CD14-positive monocyte (primary cell): ENCODE results near the gene SLC6A1. TPM values are rescaled to one million over a fixed set of nuclear protein-coding genes. Genes with fewer than 3 reads are reported as not detected.

ENCODE experiments used
- DNase-seq, 3 donors: peaks; one replicate each; pipeline ENCODE4 v3.0.0-alpha.2; 2011 to 2022
- H2AFZ ChIP-seq: 2 replicates; pipeline ENCODE4 v1.6.0; 2012; ENCODE audit warnings: mild to moderate bottlenecking, low read depth, low read length, inconsistent platforms; ENCODE audit not compliant: insufficient read depth, poor library complexity, severe bottlenecking
- H3K27ac ChIP-seq, 2 donors: 1 replicate in 1 of 2; 2 replicates in 1 of 2; pipeline ENCODE4 v1.5.1; 2012 to 2013; ENCODE audit warnings: low read length in 2 of 2, control low read depth in 1 of 2, inconsistent platforms in 1 of 2, low read depth in 1 of 2, mild to moderate bottlenecking in 1 of 2
- H3K27me3 ChIP-seq, 2 donors: one replicate each; pipeline versions ENCODE4 v1.6.0 to v1.6.1; 2011 to 2013; ENCODE audit warnings: low read length in 2 of 2; ENCODE audit not compliant: control insufficient read depth in 2 of 2, insufficient read depth in 2 of 2
- H3K36me3 ChIP-seq, 2 donors: replicated peaks in 1 of 2; 1 replicate in 1 of 2; 2 replicates in 1 of 2; pipeline versions ENCODE4 v1.5.1 to v1.6.1; 2012 to 2013; ENCODE audit warnings: low read length in 2 of 2, control low read depth in 1 of 2, inconsistent platforms in 1 of 2, mild to moderate bottlenecking in 1 of 2; ENCODE audit not compliant: insufficient read depth in 2 of 2, control insufficient read depth in 1 of 2
- H3K4me1 ChIP-seq, 2 donors: 1 replicate in 1 of 2; 2 replicates in 1 of 2; pipeline versions ENCODE4 v1.5.1 to v1.6.1; 2012 to 2013; ENCODE audit warnings: low read length in 2 of 2, control low read depth in 1 of 2, inconsistent platforms in 1 of 2, mild to moderate bottlenecking in 1 of 2, moderate library complexity in 1 of 2; ENCODE audit not compliant: insufficient read depth in 2 of 2, control insufficient read depth in 1 of 2
- H3K4me2 ChIP-seq: replicated peaks from 2 replicates; pipeline ENCODE3; 2012; ENCODE audit warnings: low read length, moderate library complexity, mild to moderate bottlenecking; ENCODE audit not compliant: poor library complexity, severe bottlenecking; ENCODE audit errors: extremely low read depth
- H3K4me3 ChIP-seq, 3 experiments: fragments of 200-600 bp in 1 of 3; sonication (generic) in 1 of 3; replicated peaks in 1 of 3; 1 replicate in 2 of 3; 2 replicates in 1 of 3; pipeline ENCODE4 v1.5.1; 2011 to 2013; ENCODE audit warnings: low read length in 3 of 3, mild to moderate bottlenecking in 3 of 3, control low read depth in 2 of 3, low read depth in 2 of 3, inconsistent platforms in 1 of 3, moderate library complexity in 1 of 3
- H3K79me2 ChIP-seq: 2 replicates; pipeline ENCODE4 v1.6.0; 2012; ENCODE audit warnings: mild to moderate bottlenecking, control low read depth, inconsistent platforms, low read length, moderate library complexity; ENCODE audit not compliant: insufficient read depth
- H3K9ac ChIP-seq: 2 replicates; pipeline ENCODE4 v1.6.0; 2017; ENCODE audit warnings: low read length, mild to moderate bottlenecking; ENCODE audit not compliant: insufficient read depth, poor library complexity, severe bottlenecking
- H3K9me3 ChIP-seq, 2 donors: replicated peaks in 1 of 2; 1 replicate in 1 of 2; 2 replicates in 1 of 2; pipeline versions ENCODE4 v1.5.1 to v1.6.1; 2012 to 2013; ENCODE audit warnings: low read length in 2 of 2, control low read depth in 1 of 2; ENCODE audit not compliant: control insufficient read depth in 1 of 2, insufficient read depth in 1 of 2
- H4K20me1 ChIP-seq: 2 replicates; pipeline ENCODE4 v1.6.0; 2012; ENCODE audit warnings: mild to moderate bottlenecking, low read length, control low read depth, moderate library complexity; ENCODE audit not compliant: insufficient read depth
- H3K27ac Mint-ChIP-seq, 7 donors: one replicate each; pipeline ENCODE4 v1.8.0; 2020; ENCODE audit warnings: mild to moderate bottlenecking in 7 of 7, mixed read lengths in 7 of 7, moderate library complexity in 6 of 7, inconsistent platforms in 2 of 7
- H3K27me3 Mint-ChIP-seq, 3 donors: one replicate each; pipeline ENCODE4 v1.8.0; 2021 to 2022; ENCODE audit warnings: low read depth in 3 of 3, mild to moderate bottlenecking in 3 of 3, mixed read lengths in 3 of 3, moderate library complexity in 3 of 3, inconsistent platforms in 1 of 3
- H3K36me3 Mint-ChIP-seq, 2 donors: one replicate each; pipeline ENCODE4 v1.8.0; 2020; ENCODE audit warnings: mixed read lengths in 2 of 2, inconsistent platforms in 1 of 2, mild to moderate bottlenecking in 1 of 2
- H3K4me1 Mint-ChIP-seq: one replicate; pipeline ENCODE4 v1.8.0; 2020; ENCODE audit warnings: mild to moderate bottlenecking, mixed read lengths
- H3K4me3 Mint-ChIP-seq, 2 donors: one replicate each; pipeline ENCODE4 v1.8.0; 2020; ENCODE audit warnings: mild to moderate bottlenecking in 2 of 2, mixed read lengths in 2 of 2, moderate library complexity in 1 of 2
- H3K9me3 Mint-ChIP-seq, 7 donors: one replicate each; pipeline ENCODE4 v1.8.0; 2020 to 2022; ENCODE audit warnings: mixed read lengths in 7 of 7, mild to moderate bottlenecking in 6 of 7, moderate library complexity in 6 of 7, inconsistent platforms in 2 of 7
- WGBS: methylation state at CpG from one replicate; pipeline ENCODE4 v1.1.5; 2013; ENCODE audit warnings: missing lambda C conversion rate; ENCODE audit not compliant: insufficient coverage; 5-methylcytosine and 5-hydroxymethylcytosine counted together
- intact Hi-C, 2 donors: fragments of 100-400 bp; cut with micrococcal nuclease; formaldehyde crosslinking; loops; one replicate each; pipeline versions ENCODE4 v1.15.0 to v1.15.1; 2023
- polyA plus RNA-seq, 3 donors: library from polyadenylated mRNA; depleted of rRNA in 1 of 3; unstranded in 2 of 3; stranded (reverse) in 1 of 3; fragments of 300-500 nt in 2 of 3; fragments of >200 nt in 1 of 3; fragmentation: Illumina TruSeq in 2 of 3; gene quantifications; 1 replicate in 2 of 3; 2 replicates in 1 of 3; pipeline ENCODE4 v1.2.3, GENCODE V29; 2012 to 2021
- TF ChIP-seq, protein P1 (sequence below): fragments of 200-600 bp; IDR thresholded peaks from one replicate; pipeline ENCODE4 v1.8.0; 2022; ENCODE audit warnings: antibody characterized with exemption, mild to moderate bottlenecking

Gene SLC6A1
- polyA plus RNA-seq, 3 donors: not detected

- no peak overlapping the region for H3K9ac ChIP-seq
- no peak overlapping the region for H3K27ac ChIP-seq
- H3K4me3 Mint-ChIP-seq: no peak overlapping the region
- H3K4me1 Mint-ChIP-seq: no peaks in the 10 kb centered on the region
- H3K36me3 ChIP-seq: no peaks in the 10 kb centered on the region
- DNase-seq: no peak
- no peak overlapping the region for H3K4me2 ChIP-seq
- 39% methylated on average over 2 of the region's 2 CpGs for WGBS
- H3K4me3 ChIP-seq: no peak overlapping the region
- H3K79me2 ChIP-seq: no peaks in the 10 kb centered on the region
- no peak overlapping the region for H2AFZ ChIP-seq
- H3K27me3 ChIP-seq: peaks cover 2 to 9% of the 10 kb centered on the region in 2 donors
- H3K36me3 Mint-ChIP-seq: no peaks in the 10 kb centered on the region
- no peaks in the 10 kb centered on the region for H3K9me3 ChIP-seq
- peaks cover 20 to 29% (median 26%) of the 10 kb centered on the region in 3 donors for H3K27me3 Mint-ChIP-seq
- H3K27ac Mint-ChIP-seq: no peak overlapping the region
- H3K4me1 ChIP-seq: no peaks in the 10 kb centered on the region
- no peaks in the 10 kb centered on the region for H3K9me3 Mint-ChIP-seq
- H4K20me1 ChIP-seq: no peaks in the 10 kb centered on the region
- intact Hi-C loops: no loop called here
- TF ChIP-seq, protein P1, sequence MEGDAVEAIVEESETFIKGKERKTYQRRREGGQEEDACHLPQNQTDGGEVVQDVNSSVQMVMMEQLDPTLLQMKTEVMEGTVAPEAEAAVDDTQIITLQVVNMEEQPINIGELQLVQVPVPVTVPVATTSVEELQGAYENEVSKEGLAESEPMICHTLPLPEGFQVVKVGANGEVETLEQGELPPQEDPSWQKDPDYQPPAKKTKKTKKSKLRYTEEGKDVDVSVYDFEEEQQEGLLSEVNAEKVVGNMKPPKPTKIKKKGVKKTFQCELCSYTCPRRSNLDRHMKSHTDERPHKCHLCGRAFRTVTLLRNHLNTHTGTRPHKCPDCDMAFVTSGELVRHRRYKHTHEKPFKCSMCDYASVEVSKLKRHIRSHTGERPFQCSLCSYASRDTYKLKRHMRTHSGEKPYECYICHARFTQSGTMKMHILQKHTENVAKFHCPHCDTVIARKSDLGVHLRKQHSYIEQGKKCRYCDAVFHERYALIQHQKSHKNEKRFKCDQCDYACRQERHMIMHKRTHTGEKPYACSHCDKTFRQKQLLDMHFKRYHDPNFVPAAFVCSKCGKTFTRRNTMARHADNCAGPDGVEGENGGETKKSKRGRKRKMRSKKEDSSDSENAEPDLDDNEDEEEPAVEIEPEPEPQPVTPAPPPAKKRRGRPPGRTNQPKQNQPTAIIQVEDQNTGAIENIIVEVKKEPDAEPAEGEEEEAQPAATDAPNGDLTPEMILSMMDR: no peak
These were observed 8.0 kb downstream of the SLC6A1 start for GRCh38 chr3:11000528-11000927.

GRCh38 chr3:11001020-11001657 lies 8.6 kb downstream of the SLC6A1 start:
- H3K9me3 ChIP-seq: no peaks in the 10 kb centered on the region
- no peaks in the 10 kb centered on the region for H3K9me3 Mint-ChIP-seq
- peaks cover 18 to 28% (median 21%) of the 10 kb centered on the region in 3 donors for H3K27me3 Mint-ChIP-seq
- TF ChIP-seq, protein P1: no peak
- peaks cover 2 to 6% of the 10 kb centered on the region in 2 donors for H3K27me3 ChIP-seq
- H3K4me2 ChIP-seq: no peak overlapping the region
- no peak overlapping the region for H3K27ac Mint-ChIP-seq
- no peak overlapping the region for H3K4me3 ChIP-seq
- H3K4me1 ChIP-seq: no peaks in the 10 kb centered on the region
- H4K20me1 ChIP-seq: no peaks in the 10 kb centered on the region
- H3K4me3 Mint-ChIP-seq: no peak overlapping the region
- 67% methylated on average over 5 of the region's 11 CpGs for WGBS
- no peaks in the 10 kb centered on the region for H3K36me3 ChIP-seq
- no peaks in the 10 kb centered on the region for H3K4me1 Mint-ChIP-seq
- DNase-seq: no peak
- H3K9ac ChIP-seq: no peak overlapping the region
- no peaks in the 10 kb centered on the region for H3K36me3 Mint-ChIP-seq
- H3K27ac ChIP-seq: no peak overlapping the region
- no peaks in the 10 kb centered on the region for H3K79me2 ChIP-seq
- intact Hi-C loops: no loop called here
- H2AFZ ChIP-seq: no peak overlapping the region
